ENCODE data around the gene ASS1. TPM values are rescaled to one million over a fixed set of nuclear protein-coding genes. Genes with fewer than 3 reads are reported as not detected.

Gene ASS1
- total RNA-seq, 4 donors from 2014 or later, result 123 to 235 (median 166) TPM

DNA sequence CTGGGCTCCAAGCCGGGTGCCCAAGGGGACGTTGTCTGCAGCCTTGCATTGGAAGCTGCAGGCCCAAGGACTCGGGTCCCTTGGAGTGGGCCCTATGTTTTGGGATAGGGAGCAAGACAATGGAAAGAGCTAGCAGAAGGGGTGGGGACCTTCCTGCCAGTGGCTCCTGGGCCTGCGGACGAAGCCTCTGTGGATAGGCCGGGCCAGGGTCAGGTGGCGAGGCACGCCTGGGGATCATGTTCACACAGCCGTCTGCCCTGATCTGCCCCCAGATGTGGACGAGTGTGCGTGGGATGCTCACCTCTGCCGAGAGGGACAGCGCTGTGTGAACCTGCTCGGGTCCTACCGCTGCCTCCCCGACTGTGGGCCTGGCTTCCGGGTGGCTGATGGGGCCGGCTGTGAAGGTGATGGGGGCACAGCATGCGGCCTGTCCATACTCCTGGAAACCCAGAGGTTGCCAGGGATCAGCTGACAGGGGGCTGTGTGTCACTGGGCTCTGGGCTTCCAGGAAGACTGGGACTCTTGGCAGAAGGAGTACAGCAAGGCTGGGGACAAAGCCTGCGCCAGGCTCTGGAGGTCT is 16.6 kb upstream of the ASS1 start:
- Histone ChIP-seq H3K9me3 (no peaks in the 10 kb centered on the region), H3K36me3 (no peaks in the 10 kb centered on the region), H3K4me1 (peaks cover under 1 to 5% of the 10 kb centered on the region in 2 donors), H3K27me3 (no peaks in the 10 kb centered on the region), H3K4me3 (replicated peaks in 1 of 3) (no peak overlapping the region), H3K27ac (no peak overlapping the region)
- WGBS, 2 donors, result 97 to 100% methylated on average over 1 to 12 of the region's 20 CpGs
- intact Hi-C loops (cut with DNase I), result no loop called here
- TF ChIP-seq, protein P1, sequence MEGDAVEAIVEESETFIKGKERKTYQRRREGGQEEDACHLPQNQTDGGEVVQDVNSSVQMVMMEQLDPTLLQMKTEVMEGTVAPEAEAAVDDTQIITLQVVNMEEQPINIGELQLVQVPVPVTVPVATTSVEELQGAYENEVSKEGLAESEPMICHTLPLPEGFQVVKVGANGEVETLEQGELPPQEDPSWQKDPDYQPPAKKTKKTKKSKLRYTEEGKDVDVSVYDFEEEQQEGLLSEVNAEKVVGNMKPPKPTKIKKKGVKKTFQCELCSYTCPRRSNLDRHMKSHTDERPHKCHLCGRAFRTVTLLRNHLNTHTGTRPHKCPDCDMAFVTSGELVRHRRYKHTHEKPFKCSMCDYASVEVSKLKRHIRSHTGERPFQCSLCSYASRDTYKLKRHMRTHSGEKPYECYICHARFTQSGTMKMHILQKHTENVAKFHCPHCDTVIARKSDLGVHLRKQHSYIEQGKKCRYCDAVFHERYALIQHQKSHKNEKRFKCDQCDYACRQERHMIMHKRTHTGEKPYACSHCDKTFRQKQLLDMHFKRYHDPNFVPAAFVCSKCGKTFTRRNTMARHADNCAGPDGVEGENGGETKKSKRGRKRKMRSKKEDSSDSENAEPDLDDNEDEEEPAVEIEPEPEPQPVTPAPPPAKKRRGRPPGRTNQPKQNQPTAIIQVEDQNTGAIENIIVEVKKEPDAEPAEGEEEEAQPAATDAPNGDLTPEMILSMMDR (IDR thresholded peaks at IDR 0.05), result no peak
- TF ChIP-seq POLR2A (IDR thresholded peaks at IDR 0.05), result no peak
- DNase-seq, result no peak

DNA sequence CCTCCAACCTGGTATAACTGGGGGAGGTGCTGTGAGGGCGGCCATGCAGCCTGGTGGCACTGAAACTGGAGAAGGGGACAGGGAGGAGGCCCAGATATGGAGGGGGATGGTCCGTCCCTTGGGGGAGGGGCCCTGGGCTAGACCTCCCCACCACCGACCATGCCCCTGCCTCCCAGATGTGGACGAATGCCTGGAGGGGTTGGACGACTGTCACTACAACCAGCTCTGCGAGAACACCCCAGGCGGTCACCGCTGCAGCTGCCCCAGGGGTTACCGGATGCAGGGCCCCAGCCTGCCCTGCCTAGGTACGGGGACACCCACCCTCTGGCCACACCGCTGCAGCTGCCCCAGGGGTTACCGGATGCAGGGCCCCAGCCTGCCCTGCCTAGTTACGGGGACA is 15.4 kb upstream of the ASS1 start:
- no peak overlapping the region for H3K4me3 ChIP-seq (replicated peaks in 1 of 3)
- no peak overlapping the region for H3K27ac ChIP-seq
- intact Hi-C loops (cut with DNase I), result no loop called here
- H3K27me3 ChIP-seq, result no peaks in the 10 kb centered on the region
- H3K9me3 ChIP-seq, result no peaks in the 10 kb centered on the region
- no peak for DNase-seq
- no peaks in the 10 kb centered on the region for H3K36me3 ChIP-seq
- 70 to 92% methylated on average over 2 to 12 of the region's 13 CpGs for WGBS, 2 donors
- TF ChIP-seq POLR2A (IDR thresholded peaks at IDR 0.05), result no peak
- TF ChIP-seq, protein P1 (IDR thresholded peaks at IDR 0.05), result no peak
- peaks cover 0 to 10% of the 10 kb centered on the region in 2 donors for H3K4me1 ChIP-seq

DNA sequence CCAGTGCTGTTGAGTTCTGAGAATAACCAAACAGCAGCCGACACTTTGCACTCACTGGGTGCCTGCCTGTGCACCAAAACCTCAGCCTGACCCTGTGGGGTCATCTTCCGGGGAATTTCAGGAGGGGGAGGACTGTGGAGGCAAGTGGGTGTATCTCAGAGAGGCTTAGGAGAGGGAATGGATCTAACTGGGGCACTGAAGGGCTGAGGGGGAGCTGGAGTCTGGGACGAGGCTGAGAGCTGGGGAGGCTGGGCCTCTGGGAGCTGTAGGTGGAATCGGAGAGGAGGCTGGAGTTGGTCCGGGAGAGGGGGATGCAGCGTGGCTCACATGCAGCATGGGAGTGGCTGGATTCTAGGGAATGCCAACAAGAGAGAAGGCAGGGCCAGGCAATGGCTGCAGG is 14.9 kb upstream of the ASS1 start:
- Histone ChIP-seq H3K27me3 (no peaks in the 10 kb centered on the region), H3K4me3 (replicated peaks in 1 of 3) (no peak overlapping the region), H3K27ac (no peak overlapping the region), H3K9me3 (no peaks in the 10 kb centered on the region), H3K36me3 (no peaks in the 10 kb centered on the region), H3K4me1 (peaks cover 0 to 10% of the 10 kb centered on the region in 2 donors)
- intact Hi-C loops (cut with DNase I), result no loop called here
- 87 to 95% methylated on average over 6 of the region's 6 CpGs for WGBS, 2 donors
- no peak for TF ChIP-seq POLR2A (IDR thresholded peaks at IDR 0.05)
- TF ChIP-seq, protein P1 (IDR thresholded peaks at IDR 0.05), result no peak
- DNase-seq, result no peak

DNA sequence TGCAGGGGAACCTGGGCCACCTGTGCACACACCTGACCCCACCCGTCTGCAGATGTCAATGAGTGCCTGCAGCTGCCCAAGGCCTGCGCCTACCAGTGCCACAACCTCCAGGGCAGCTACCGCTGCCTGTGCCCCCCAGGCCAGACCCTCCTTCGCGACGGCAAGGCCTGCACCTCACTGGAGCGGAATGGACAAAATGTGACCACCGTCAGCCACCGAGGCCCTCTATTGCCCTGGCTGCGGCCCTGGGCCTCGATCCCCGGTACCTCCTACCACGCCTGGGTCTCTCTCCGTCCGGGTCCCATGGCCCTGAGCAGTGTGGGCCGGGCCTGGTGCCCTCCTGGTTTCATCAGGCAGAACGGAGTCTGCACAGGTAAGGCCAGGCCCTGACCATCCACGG is 14.5 kb upstream of the ASS1 start:
- no peak overlapping the region for H3K4me3 ChIP-seq (replicated peaks in 1 of 3)
- WGBS, 2 donors, result 95 to 98% methylated on average over 8 to 17 of the region's 18 CpGs
- no peaks in the 10 kb centered on the region for H3K36me3 ChIP-seq
- no peak for TF ChIP-seq POLR2A (IDR thresholded peaks at IDR 0.05)
- TF ChIP-seq, protein P1 (IDR thresholded peaks at IDR 0.05), result no peak
- intact Hi-C loops (cut with DNase I), result no loop called here
- H3K4me1 ChIP-seq, result peaks cover 0 to 10% of the 10 kb centered on the region in 2 donors
- no peak overlapping the region for H3K27ac ChIP-seq
- H3K9me3 ChIP-seq, result no peaks in the 10 kb centered on the region
- no peak for DNase-seq
- H3K27me3 ChIP-seq, result no peaks in the 10 kb centered on the region

DNA sequence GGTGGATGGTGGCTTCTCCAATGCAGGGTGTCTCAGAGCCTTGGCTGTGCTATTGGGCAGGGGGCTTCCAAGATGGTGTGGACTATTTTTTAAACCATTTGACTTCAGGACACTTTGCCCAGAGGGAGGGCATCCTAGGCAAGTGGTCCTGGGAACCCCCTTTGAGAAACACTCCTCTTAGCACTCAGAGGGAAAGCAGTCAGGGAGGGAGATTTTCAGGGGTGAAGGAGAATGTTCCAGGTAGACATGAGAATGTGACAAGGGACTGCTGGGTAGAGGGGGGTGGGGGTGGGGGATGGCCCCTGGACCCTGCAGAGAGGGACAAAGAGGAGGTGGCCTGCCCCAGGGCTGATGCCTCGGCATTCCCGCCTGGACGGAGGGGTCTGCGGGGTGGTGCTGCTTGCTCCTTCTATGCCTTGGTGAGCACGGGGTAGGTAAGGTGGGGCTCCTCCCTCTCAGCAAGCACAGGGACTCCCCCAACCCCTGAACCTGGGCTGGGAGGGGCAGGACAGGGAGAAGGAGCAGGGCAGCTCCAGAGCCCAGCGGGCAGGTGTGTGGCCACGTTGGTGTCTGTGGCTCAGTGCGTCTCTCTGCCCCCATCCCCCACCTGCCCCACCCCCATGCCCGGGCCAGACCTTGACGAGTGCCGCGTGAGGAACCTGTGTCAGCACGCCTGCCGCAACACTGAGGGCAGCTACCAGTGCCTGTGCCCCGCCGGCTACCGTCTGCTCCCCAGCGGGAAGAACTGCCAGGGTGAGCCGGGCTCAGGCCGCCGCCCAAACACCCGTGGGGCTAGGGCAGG is 13.8 kb upstream of the ASS1 start:
- H3K9me3 ChIP-seq, result no peaks in the 10 kb centered on the region
- H3K27me3 ChIP-seq, result no peaks in the 10 kb centered on the region
- H3K36me3 ChIP-seq, result no peaks in the 10 kb centered on the region
- H3K27ac ChIP-seq, result no peak overlapping the region
- H3K4me3 ChIP-seq (replicated peaks in 1 of 3), result no peak overlapping the region
- no peak for DNase-seq
- intact Hi-C loops (cut with DNase I), result no loop called here
- TF ChIP-seq POLR2A (IDR thresholded peaks at IDR 0.05), result no peak
- TF ChIP-seq, protein P1 (IDR thresholded peaks at IDR 0.05), result no peak
- WGBS, 2 donors, result 90 to 94% methylated on average over 2 to 14 of the region's 22 CpGs
- peaks cover 0 to 10% of the 10 kb centered on the region in 2 donors for H3K4me1 ChIP-seq

All from thyroid gland (tissue), 4 donors.